Aorta (tissue), 5 donors: ENCODE results near the gene OR51V1. TPM values are rescaled to one million over a fixed set of nuclear protein-coding genes. Genes with fewer than 3 reads are reported as not detected.

Source experiments
- ATAC-seq: fragments of 200-7000 bp; cut with Tn5 transposase; one replicate; pipeline ENCODE4 v1.9.1; 2022; ENCODE audit warnings: moderate library complexity; ENCODE audit not compliant: low FRiP score
- DNase-seq, 2 donors: peaks; one replicate each; pipeline ENCODE4 v3.0.0-alpha.2; 2020
- H3K27ac ChIP-seq, 2 donors: one replicate each; pipeline ENCODE4 v1.5.1; 2013; ENCODE audit warnings: low read length in 2 of 2, mild to moderate bottlenecking in 2 of 2, moderate library complexity in 2 of 2, control low read depth in 1 of 2, inconsistent platforms in 1 of 2, low read depth in 1 of 2
- H3K27me3 ChIP-seq, 2 donors: one replicate each; pipeline ENCODE4 v1.6.1; 2013; ENCODE audit warnings: control low read depth in 1 of 2, low read length in 1 of 2, mild to moderate bottlenecking in 1 of 2, moderate library complexity in 1 of 2; ENCODE audit not compliant: insufficient read depth in 2 of 2, control insufficient read depth in 1 of 2
- H3K36me3 ChIP-seq, 2 donors: one replicate each; pipeline ENCODE4 v1.6.1; 2013; ENCODE audit warnings: control low read depth in 1 of 2, low read length in 1 of 2, mild to moderate bottlenecking in 1 of 2; ENCODE audit not compliant: insufficient read depth in 2 of 2, control insufficient read depth in 1 of 2
- H3K4me1 ChIP-seq, 2 donors: one replicate each; pipeline ENCODE4 v1.6.1; 2013; ENCODE audit warnings: low read length in 2 of 2, control low read depth in 1 of 2, mild to moderate bottlenecking in 1 of 2, moderate library complexity in 1 of 2; ENCODE audit not compliant: insufficient read depth in 2 of 2, control insufficient read depth in 1 of 2
- H3K4me3 ChIP-seq, 2 donors: one replicate each; pipeline ENCODE4 v1.5.1; 2013; ENCODE audit warnings: low read length in 2 of 2, control low read depth in 1 of 2, mild to moderate bottlenecking in 1 of 2
- H3K9me3 ChIP-seq: one replicate; pipeline ENCODE4 v1.6.1; 2013; ENCODE audit warnings: mild to moderate bottlenecking, low read length; ENCODE audit not compliant: control insufficient read depth
- WGBS, 2 donors: extraction: QIAGEN DNeasy Blood & Tissue Kit; methylation state at CpG; one replicate each; pipeline ENCODE4 v1.1.7; 2013; 5-methylcytosine and 5-hydroxymethylcytosine counted together
- intact Hi-C, 2 donors: fragments of 100-400 bp; cut with DNase I; formaldehyde crosslinking; loops; one replicate each; pipeline versions ENCODE4 v1.14.2 to v1.15.0; 2022
- polyA plus RNA-seq, 2 donors: library from polyadenylated mRNA; stranded (reverse); fragments of 200-250 nt; gene quantifications; one replicate each; pipeline ENCODE4 v1.2.3, GENCODE V29; 2013
- total RNA-seq, 2 donors: library from RNA; stranded (reverse); fragmentation: NEBNext Ultra II Directional; extraction: Animal tissue kit (Norgen Biotek cat#: 25700); gene quantifications; one replicate each; pipeline ENCODE4 v1.2.1, GENCODE V29; 2021
- donor health status: healthy with polysubstance abuse.
- donor health status: Bipolar disorder and iron deficiency.
- donor health status: DM: no; HTN: no; CAD: no.
- donor health status: DM: no; HTN: no; CAD: no.
- donor health status: DM: yes; HTN: yes; CAD: no.

Gene OR51V1
- total and polyA plus RNA-seq, 4 donors = not detected

- no peak for ATAC-seq
- no peak for DNase-seq
- intact Hi-C loops = no loop called here
- no peaks in the 10 kb centered on the region for H3K36me3 ChIP-seq
- H3K27ac ChIP-seq = no peak overlapping the region
- H3K27me3 ChIP-seq = no peaks in the 10 kb centered on the region
- no peaks in the 10 kb centered on the region for H3K9me3 ChIP-seq
- H3K4me1 ChIP-seq = no peaks in the 10 kb centered on the region
- no peak overlapping the region for H3K4me3 ChIP-seq
These were observed 2.2 kb downstream of the OR51V1 start for GRCh38 chr11:5198285-5198684.

GRCh38 chr11:5197536-5197935 lies 2.9 kb downstream of the OR51V1 start:
- Histone ChIP-seq H3K4me3 (no peak overlapping the region), H3K36me3 (no peaks in the 10 kb centered on the region), H3K9me3 (no peaks in the 10 kb centered on the region), H3K4me1 (no peaks in the 10 kb centered on the region), H3K27me3 (no peaks in the 10 kb centered on the region), H3K27ac (no peak overlapping the region)
- WGBS, 2 donors = 51 to 61% methylated on average over 3 of the region's 3 CpGs
- ATAC-seq (no peak), DNase-seq (no peak)
- intact Hi-C loops = no loop called here

- WGBS, 2 donors = 27 to 42% methylated on average over 3 of the region's 3 CpGs
- no peak for DNase-seq
- H3K4me3 ChIP-seq = no peak overlapping the region
- no peak for ATAC-seq
- no peaks in the 10 kb centered on the region for H3K36me3 ChIP-seq
- H3K27ac ChIP-seq = no peak overlapping the region
- no peaks in the 10 kb centered on the region for H3K27me3 ChIP-seq
- no peaks in the 10 kb centered on the region for H3K9me3 ChIP-seq
- H3K4me1 ChIP-seq = no peaks in the 10 kb centered on the region
- intact Hi-C loops = no loop called here
These were observed 3.8 kb downstream of the OR51V1 start for GRCh38 chr11:5196731-5197130.

- H3K27ac ChIP-seq = no peak overlapping the region
- H3K4me1 ChIP-seq = no peaks in the 10 kb centered on the region
- H3K4me3 ChIP-seq = no peak overlapping the region
- ATAC-seq (no peak), DNase-seq (no peak)
- WGBS, 2 donors = 54 to 63% methylated on average over 5 of the region's 5 CpGs
- no peaks in the 10 kb centered on the region for H3K36me3 ChIP-seq
- H3K27me3 ChIP-seq = no peaks in the 10 kb centered on the region
- no peaks in the 10 kb centered on the region for H3K9me3 ChIP-seq
- intact Hi-C loops = no loop called here
These were observed 4.4 kb downstream of the OR51V1 start for GRCh38 chr11:5196067-5196466.

- intact Hi-C loops = no loop called here
- ATAC-seq = no peak
These were observed 7.7 kb downstream of the OR51V1 start for GRCh38 chr11:5192738-5193137.

GRCh38 chr11:5188201-5188600 lies 12.3 kb downstream of the OR51V1 start:
- no peaks in the 10 kb centered on the region for H3K36me3 ChIP-seq
- H3K9me3 ChIP-seq = peaks cover 5% of the 10 kb centered on the region
- WGBS, 2 donors = 81 to 91% methylated on average over 2 of the region's 2 CpGs
- H3K27ac ChIP-seq = no peak overlapping the region
- no peaks in the 10 kb centered on the region for H3K27me3 ChIP-seq
- intact Hi-C loops = no loop called here
- ATAC-seq (no peak), DNase-seq (no peak)
- no peaks in the 10 kb centered on the region for H3K4me1 ChIP-seq
- H3K4me3 ChIP-seq = no peak overlapping the region

More at GRCh38 chr11:5192738-5193137, 7.7 kb downstream of the OR51V1 start:
- Histone ChIP-seq H3K27ac (no peak overlapping the region), H3K4me3 (no peak overlapping the region), H3K27me3 (no peaks in the 10 kb centered on the region), H3K4me1 (no peaks in the 10 kb centered on the region), H3K36me3 (no peaks in the 10 kb centered on the region), H3K9me3 (peaks cover 5% of the 10 kb centered on the region)
- DNase-seq = no peak
- WGBS, 2 donors = 0 to 12% methylated on average over 1 of the region's 1 CpG

GRCh38 chr11:5178046-5178837 lies 22.2 kb downstream of the OR51V1 start:
- Histone ChIP-seq H3K36me3 (no peaks in the 10 kb centered on the region), H3K4me3 (no peak overlapping the region), H3K4me1 (no peaks in the 10 kb centered on the region), H3K9me3 (no peaks in the 10 kb centered on the region), H3K27ac (no peak overlapping the region), H3K27me3 (no peaks in the 10 kb centered on the region)
- intact Hi-C loops = no loop called here
- DNase-seq (no peak), ATAC-seq (no peak)
- WGBS, 2 donors = 83 to 88% methylated on average over 10 of the region's 10 CpGs

- Histone ChIP-seq H3K4me3 (no peak overlapping the region), H3K4me1 (no peaks in the 10 kb centered on the region), H3K36me3 (no peaks in the 10 kb centered on the region), H3K9me3 (no peaks in the 10 kb centered on the region), H3K27ac (no peak overlapping the region), H3K27me3 (no peaks in the 10 kb centered on the region)
- DNase-seq (no peak), ATAC-seq (no peak)
- intact Hi-C loops = no loop called here
- WGBS, 2 donors = 88 to 91% methylated on average over 7 of the region's 7 CpGs
These were observed 25.5 kb downstream of the OR51V1 start for GRCh38 chr11:5174934-5175333.

- Histone ChIP-seq H3K27ac (no peak overlapping the region), H3K4me3 (no peak overlapping the region), H3K9me3 (no peaks in the 10 kb centered on the region), H3K27me3 (no peaks in the 10 kb centered on the region), H3K4me1 (no peaks in the 10 kb centered on the region), H3K36me3 (no peaks in the 10 kb centered on the region)
- no peak for DNase-seq
- intact Hi-C loops = no loop called here
- WGBS, 2 donors = 60 to 69% methylated on average over 2 of the region's 2 CpGs
- no peak for ATAC-seq
These were observed 28.6 kb downstream of the OR51V1 start for GRCh38 chr11:5171856-5172255.
